Hepatocyte (in vitro differentiated cells): Measurements from ENCODE around the gene BUB1. TPM values are rescaled to one million over a fixed set of nuclear protein-coding genes. Genes with fewer than 3 reads are reported as not detected.

ENCODE experiments used
- DNase-seq: peaks from one replicate; pipeline ENCODE4 v3.0.0-alpha.2; 2016; ENCODE audit warnings: low spot score
- H2AFZ ChIP-seq: fragments of 200-600 bp; sonication (generic); 2 replicates; pipeline ENCODE4 v1.6.0; 2016; ENCODE audit warnings: antibody characterized with exemption, mild to moderate bottlenecking
- H3K27ac ChIP-seq: fragments of 200-600 bp; sonication (generic); 2 replicates; pipeline ENCODE4 v1.5.1; 2016; ENCODE audit warnings: mild to moderate bottlenecking
- H3K27me3 ChIP-seq: fragments of 200-600 bp; sonication (generic); 2 replicates; pipeline ENCODE4 v1.6.1; 2016
- H3K36me3 ChIP-seq: fragments of 200-600 bp; sonication (generic); replicated peaks from 2 replicates; pipeline ENCODE4 v1.5.1; 2016; ENCODE audit warnings: low read depth; ENCODE audit not compliant: insufficient read depth
- H3K4me1 ChIP-seq: fragments of 200-600 bp; sonication (generic); 2 replicates; pipeline ENCODE4 v1.5.1; 2016; ENCODE audit warnings: mild to moderate bottlenecking, moderate library complexity; ENCODE audit not compliant: insufficient read depth
- H3K4me2 ChIP-seq: fragments of 200-600 bp; sonication (generic); 2 replicates; pipeline ENCODE4 v1.6.0; 2016
- H3K4me3 ChIP-seq: fragments of 200-600 bp; sonication (generic); 2 replicates; pipeline ENCODE4 v1.5.1; 2016; ENCODE audit warnings: mild to moderate bottlenecking
- H3K79me2 ChIP-seq: fragments of 200-600 bp; sonication (generic); 2 replicates; pipeline ENCODE4 v1.6.0; 2017; ENCODE audit warnings: mild to moderate bottlenecking
- H3K9me2 ChIP-seq: fragments of 200-600 bp; sonication (generic); replicated peaks from 2 replicates; pipeline ENCODE4 v1.6.0; 2017; ENCODE audit warnings: mild to moderate bottlenecking; ENCODE audit not compliant: insufficient read depth
- H3K9me3 ChIP-seq: fragments of 200-600 bp; sonication (generic); 2 replicates; pipeline ENCODE4 v1.5.1; 2016; ENCODE audit warnings: low read depth, mild to moderate bottlenecking
- H4K20me1 ChIP-seq: fragments of 200-600 bp; sonication (generic); 2 replicates; pipeline ENCODE4 v1.6.0; 2016; ENCODE audit warnings: mild to moderate bottlenecking; ENCODE audit not compliant: insufficient read depth, poor library complexity, severe bottlenecking
- CTCF ChIP-seq: fragments of 200-600 bp; sonication (generic); IDR thresholded peaks from 2 replicates; pipeline ENCODE4 v1.5.1; 2016; ENCODE audit warnings: antibody characterized with exemption, mild to moderate bottlenecking; ENCODE audit not compliant: poor library complexity
- EZH2 ChIP-seq: fragments of 200-600 bp; sonication (generic); IDR thresholded peaks from 2 replicates; pipeline ENCODE4 v1.6.1; 2016; ENCODE audit warnings: antibody characterized with exemption, mild to moderate bottlenecking, borderline replicate concordance
- EZH2phosphoT487 ChIP-seq: fragments of 200-600 bp; sonication (generic); IDR thresholded peaks from one replicate; pipeline ENCODE4 v1.6.1; 2018; ENCODE audit warnings: antibody characterized with exemption, mild to moderate bottlenecking, low read depth, moderate library complexity; ENCODE audit not compliant: unreplicated experiment, severe bottlenecking
- WGBS: methylation state at CpG from one replicate; pipeline ENCODE4 v1.1.6; 2016; ENCODE audit warnings: low lambda C conversion rate; ENCODE audit errors: missing lambda C conversion rate; 5-methylcytosine and 5-hydroxymethylcytosine counted together
- polyA plus RNA-seq: library from polyadenylated mRNA; unstranded; fragments of >200 nt; fragmentation: Nextera tagmentation; extraction: Ambion mirVana; gene quantifications from 2 replicates; pipeline ENCODE4 v1.2.1, GENCODE V29; 2016
- total RNA-seq: library from RNA; depleted of rRNA; stranded (reverse); fragments of >200 nt; gene quantifications from 2 replicates; pipeline ENCODE4 v1.2.3, GENCODE V29; 2014

The BUB1 gene
- total and polyA plus RNA-seq, 2 experiments from 2014 or later = 5.8 to 12.4 TPM

- Histone ChIP-seq H3K4me2 (no peak overlapping the region), H3K27me3 (no peaks in the 10 kb centered on the region), H4K20me1 (no peaks in the 10 kb centered on the region)
These were observed 22.2 kb downstream of the BUB1 start for GRCh38 chr2:110655701-110656100.

GRCh38 chr2:110653861-110654260 lies 24.0 kb downstream of the BUB1 start:
- no peak for TF ChIP-seq EZH2phosphoT487
- H3K27ac ChIP-seq = no peak overlapping the region
- no peaks in the 10 kb centered on the region for H3K36me3 ChIP-seq
- peaks cover 6% of the 10 kb centered on the region for H3K4me1 ChIP-seq
- no peak for DNase-seq
- H2AFZ ChIP-seq = no peak overlapping the region
- no peaks in the 10 kb centered on the region for H3K79me2 ChIP-seq
- no peaks in the 10 kb centered on the region for H3K27me3 ChIP-seq
- H3K9me3 ChIP-seq = no peaks in the 10 kb centered on the region
- H3K4me2 ChIP-seq = no peak overlapping the region
- no peak overlapping the region for H3K4me3 ChIP-seq
- WGBS = 98% methylated on average over 3 of the region's 3 CpGs
- no peaks in the 10 kb centered on the region for H3K9me2 ChIP-seq
- H4K20me1 ChIP-seq = no peaks in the 10 kb centered on the region

More at GRCh38 chr2:110655701-110656100, 22.2 kb downstream of the BUB1 start:
- Histone ChIP-seq H2AFZ (no peak overlapping the region), H3K4me1 (peaks cover 6% of the 10 kb centered on the region), H3K79me2 (no peaks in the 10 kb centered on the region), H3K9me3 (no peaks in the 10 kb centered on the region), H3K36me3 (no peaks in the 10 kb centered on the region), H3K27ac (no peak overlapping the region), H3K9me2 (no peaks in the 10 kb centered on the region), H3K4me3 (no peak overlapping the region)
- WGBS = 97% methylated on average over 2 of the region's 2 CpGs
- TF ChIP-seq EZH2phosphoT487 (no peak), CTCF (no peak), EZH2 (no peak)
- no peak for DNase-seq

- Histone ChIP-seq H3K4me2 (no peak overlapping the region), H3K9me2 (no peaks in the 10 kb centered on the region), H3K4me1 (no peaks in the 10 kb centered on the region), H2AFZ (no peak overlapping the region), H3K36me3 (no peaks in the 10 kb centered on the region), H4K20me1 (no peaks in the 10 kb centered on the region), H3K27me3 (no peaks in the 10 kb centered on the region), H3K79me2 (no peaks in the 10 kb centered on the region), H3K4me3 (no peak overlapping the region), H3K9me3 (no peaks in the 10 kb centered on the region), H3K27ac (no peak overlapping the region)
- no peak for DNase-seq
- TF ChIP-seq CTCF (no peak), EZH2phosphoT487 (no peak), EZH2 (no peak)
- WGBS = 97% methylated on average over 4 of the region's 4 CpGs
These were observed 27.5 kb downstream of the BUB1 start for GRCh38 chr2:110650346-110650745.

GRCh38 chr2:110647777-110648176 lies 30.1 kb downstream of the BUB1 start:
- Histone ChIP-seq H3K79me2 (no peaks in the 10 kb centered on the region), H3K9me2 (no peaks in the 10 kb centered on the region), H3K36me3 (no peaks in the 10 kb centered on the region), H3K4me2 (no peak overlapping the region), H4K20me1 (no peaks in the 10 kb centered on the region), H3K27me3 (no peaks in the 10 kb centered on the region), H2AFZ (no peak overlapping the region), H3K4me1 (no peaks in the 10 kb centered on the region), H3K4me3 (no peak overlapping the region), H3K27ac (no peak overlapping the region), H3K9me3 (no peaks in the 10 kb centered on the region)
- no peak for TF ChIP-seq CTCF
- no peak for DNase-seq
- 93% methylated on average over 3 of the region's 3 CpGs for WGBS
